Measurements from ENCODE around the gene CA12.

DNA sequence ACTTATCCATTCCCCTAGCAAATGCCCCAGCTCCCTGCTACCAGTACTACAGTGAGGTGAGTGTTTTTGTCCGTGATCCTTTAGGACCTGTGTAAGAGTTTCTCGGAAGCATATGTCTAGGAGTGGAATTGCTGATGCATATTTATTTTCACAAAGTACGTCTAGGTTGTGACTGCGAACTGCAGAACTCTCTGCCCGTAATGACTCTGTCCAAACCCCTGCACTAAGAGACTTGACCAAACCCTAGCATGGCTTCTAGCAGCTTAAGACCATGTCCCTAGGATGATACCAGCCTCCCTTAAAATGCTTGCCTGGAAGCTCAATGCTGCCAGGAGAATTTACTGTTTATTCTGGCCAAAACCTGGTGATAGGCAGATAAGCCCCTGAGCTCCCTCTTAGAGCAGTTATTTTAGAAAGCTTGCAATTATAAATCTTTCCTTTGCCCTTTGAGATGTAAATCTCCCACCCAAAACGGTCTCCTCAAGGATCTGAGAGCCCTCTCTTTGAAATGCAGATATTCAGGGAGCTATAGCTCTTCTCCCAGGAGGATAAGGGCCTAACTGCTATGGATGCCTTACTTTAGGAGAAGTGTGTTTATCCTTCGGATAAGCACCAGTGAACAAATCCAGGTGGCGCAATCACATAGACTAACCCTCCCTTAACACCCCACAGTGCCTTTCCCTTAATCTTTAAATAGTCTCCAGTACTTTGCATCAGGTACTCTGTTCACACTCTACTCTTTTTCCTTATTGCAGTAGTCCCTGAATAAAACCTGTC lies 14.7 kb upstream of the CA12 start:
- TF ChIP-seq, protein P1, sequence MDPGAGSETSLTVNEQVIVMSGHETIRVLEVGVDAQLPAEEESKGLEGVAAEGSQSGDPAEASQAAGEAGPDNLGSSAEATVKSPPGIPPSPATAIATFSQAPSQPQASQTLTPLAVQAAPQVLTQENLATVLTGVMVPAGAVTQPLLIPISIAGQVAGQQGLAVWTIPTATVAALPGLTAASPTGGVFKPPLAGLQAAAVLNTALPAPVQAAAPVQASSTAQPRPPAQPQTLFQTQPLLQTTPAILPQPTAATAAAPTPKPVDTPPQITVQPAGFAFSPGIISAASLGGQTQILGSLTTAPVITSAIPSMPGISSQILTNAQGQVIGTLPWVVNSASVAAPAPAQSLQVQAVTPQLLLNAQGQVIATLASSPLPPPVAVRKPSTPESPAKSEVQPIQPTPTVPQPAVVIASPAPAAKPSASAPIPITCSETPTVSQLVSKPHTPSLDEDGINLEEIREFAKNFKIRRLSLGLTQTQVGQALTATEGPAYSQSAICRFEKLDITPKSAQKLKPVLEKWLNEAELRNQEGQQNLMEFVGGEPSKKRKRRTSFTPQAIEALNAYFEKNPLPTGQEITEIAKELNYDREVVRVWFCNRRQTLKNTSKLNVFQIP (CRISPR knock-in tag; IDR thresholded peaks at IDR 0.05; ENCODE audit: borderline replicate concordance, low read depth): no peak
- TF ChIP-seq GLIS3 (CRISPR knock-in tag; IDR thresholded peaks at IDR 0.05) (no peak), RARB (CRISPR knock-in tag; IDR thresholded peaks at IDR 0.05) (no peak), ZNF565 (CRISPR knock-in tag; conservative IDR thresholded peaks at IDR 0.05; ENCODE audit: low read depth) (no peak), ZFP30 (CRISPR knock-in tag; IDR thresholded peaks at IDR 0.05) (no peak), ESRRG (CRISPR knock-in tag; IDR thresholded peaks at IDR 0.05) (no peak), BACH2 (CRISPR knock-in tag; IDR thresholded peaks at IDR 0.05; ENCODE audit: borderline replicate concordance) (no peak), PPARA (CRISPR knock-in tag; IDR thresholded peaks at IDR 0.05; ENCODE audit: borderline replicate concordance) (no peak)
- TF ChIP-seq, protein P2, sequence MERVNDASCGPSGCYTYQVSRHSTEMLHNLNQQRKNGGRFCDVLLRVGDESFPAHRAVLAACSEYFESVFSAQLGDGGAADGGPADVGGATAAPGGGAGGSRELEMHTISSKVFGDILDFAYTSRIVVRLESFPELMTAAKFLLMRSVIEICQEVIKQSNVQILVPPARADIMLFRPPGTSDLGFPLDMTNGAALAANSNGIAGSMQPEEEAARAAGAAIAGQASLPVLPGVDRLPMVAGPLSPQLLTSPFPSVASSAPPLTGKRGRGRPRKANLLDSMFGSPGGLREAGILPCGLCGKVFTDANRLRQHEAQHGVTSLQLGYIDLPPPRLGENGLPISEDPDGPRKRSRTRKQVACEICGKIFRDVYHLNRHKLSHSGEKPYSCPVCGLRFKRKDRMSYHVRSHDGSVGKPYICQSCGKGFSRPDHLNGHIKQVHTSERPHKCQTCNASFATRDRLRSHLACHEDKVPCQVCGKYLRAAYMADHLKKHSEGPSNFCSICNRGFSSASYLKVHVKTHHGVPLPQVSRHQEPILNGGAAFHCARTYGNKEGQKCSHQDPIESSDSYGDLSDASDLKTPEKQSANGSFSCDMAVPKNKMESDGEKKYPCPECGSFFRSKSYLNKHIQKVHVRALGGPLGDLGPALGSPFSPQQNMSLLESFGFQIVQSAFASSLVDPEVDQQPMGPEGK (CRISPR knock-in tag; IDR thresholded peaks at IDR 0.05; ENCODE audit: borderline replicate concordance): no peak
- TF ChIP-seq, protein P3, sequence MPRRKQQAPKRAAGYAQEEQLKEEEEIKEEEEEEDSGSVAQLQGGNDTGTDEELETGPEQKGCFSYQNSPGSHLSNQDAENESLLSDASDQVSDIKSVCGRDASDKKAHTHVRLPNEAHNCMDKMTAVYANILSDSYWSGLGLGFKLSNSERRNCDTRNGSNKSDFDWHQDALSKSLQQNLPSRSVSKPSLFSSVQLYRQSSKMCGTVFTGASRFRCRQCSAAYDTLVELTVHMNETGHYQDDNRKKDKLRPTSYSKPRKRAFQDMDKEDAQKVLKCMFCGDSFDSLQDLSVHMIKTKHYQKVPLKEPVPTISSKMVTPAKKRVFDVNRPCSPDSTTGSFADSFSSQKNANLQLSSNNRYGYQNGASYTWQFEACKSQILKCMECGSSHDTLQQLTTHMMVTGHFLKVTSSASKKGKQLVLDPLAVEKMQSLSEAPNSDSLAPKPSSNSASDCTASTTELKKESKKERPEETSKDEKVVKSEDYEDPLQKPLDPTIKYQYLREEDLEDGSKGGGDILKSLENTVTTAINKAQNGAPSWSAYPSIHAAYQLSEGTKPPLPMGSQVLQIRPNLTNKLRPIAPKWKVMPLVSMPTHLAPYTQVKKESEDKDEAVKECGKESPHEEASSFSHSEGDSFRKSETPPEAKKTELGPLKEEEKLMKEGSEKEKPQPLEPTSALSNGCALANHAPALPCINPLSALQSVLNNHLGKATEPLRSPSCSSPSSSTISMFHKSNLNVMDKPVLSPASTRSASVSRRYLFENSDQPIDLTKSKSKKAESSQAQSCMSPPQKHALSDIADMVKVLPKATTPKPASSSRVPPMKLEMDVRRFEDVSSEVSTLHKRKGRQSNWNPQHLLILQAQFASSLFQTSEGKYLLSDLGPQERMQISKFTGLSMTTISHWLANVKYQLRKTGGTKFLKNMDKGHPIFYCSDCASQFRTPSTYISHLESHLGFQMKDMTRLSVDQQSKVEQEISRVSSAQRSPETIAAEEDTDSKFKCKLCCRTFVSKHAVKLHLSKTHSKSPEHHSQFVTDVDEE (CRISPR knock-in tag; IDR thresholded peaks at IDR 0.05): no peak
